Measurements from ENCODE around the gene ZNF385B.
"Not testable (repeated sequence)": the region's sequence is repeated elsewhere in the genome, so short reads cannot be mapped to it uniquely, and the experiment has no call there.

ZNF385B gene

DNA sequence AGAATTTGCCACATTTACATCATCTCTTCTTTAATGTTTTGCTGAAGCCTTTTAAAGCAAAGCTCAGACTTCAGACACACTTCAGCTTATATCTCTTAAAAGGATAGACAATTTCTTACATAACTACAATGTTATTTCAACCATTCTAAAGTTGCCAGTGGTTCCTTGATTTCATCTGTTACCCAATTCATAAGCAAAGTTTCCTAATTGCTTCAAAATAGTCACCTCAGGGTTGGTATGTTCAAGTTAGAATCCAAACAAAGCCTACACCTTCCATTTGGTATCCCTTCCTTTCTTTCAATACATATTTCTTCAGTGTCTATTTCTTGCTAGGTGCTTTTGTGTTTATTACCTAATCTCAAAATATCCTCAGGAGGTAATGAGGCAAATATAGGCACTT, 60.6 kb downstream of the ZNF385B start:
- DNase-seq = no peak

DNA sequence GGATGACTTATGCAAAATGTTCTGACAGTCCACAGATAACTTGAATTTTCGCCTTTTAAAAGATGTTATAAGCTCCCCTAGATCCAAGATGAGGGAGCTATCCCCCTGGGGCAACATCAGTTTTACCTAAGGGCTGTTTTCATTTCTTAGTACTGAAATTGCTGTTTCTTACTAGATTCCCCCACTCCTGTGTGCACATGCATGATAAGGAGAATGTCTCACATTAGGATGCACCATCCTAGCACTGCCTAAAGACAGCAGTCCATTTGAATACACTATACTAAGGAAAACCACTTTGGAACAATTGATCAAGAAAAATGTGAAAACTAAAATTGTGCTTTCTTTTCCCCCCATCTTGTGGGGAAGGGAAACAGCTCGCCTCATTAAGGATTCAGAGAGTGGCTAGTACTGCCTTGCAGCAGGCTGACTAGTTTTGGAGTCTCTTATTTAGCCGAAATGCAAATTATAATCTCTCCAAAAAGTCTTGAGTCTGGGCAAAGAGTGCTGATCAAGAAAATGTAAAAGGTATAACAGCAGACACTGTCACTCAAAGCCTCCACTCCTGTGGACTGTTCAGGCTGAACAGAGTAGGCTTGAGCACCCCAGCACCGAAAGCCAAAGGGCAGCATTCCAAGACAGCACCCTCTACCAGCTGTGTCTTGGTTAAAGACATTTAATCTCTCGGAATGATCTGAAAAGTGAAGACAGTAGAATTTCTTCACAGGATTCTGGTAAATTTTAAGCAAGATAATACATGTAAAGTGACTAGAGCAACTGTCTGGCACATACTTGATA, 65.0 kb downstream of the ZNF385B start:
- DNase-seq = no peak

DNA sequence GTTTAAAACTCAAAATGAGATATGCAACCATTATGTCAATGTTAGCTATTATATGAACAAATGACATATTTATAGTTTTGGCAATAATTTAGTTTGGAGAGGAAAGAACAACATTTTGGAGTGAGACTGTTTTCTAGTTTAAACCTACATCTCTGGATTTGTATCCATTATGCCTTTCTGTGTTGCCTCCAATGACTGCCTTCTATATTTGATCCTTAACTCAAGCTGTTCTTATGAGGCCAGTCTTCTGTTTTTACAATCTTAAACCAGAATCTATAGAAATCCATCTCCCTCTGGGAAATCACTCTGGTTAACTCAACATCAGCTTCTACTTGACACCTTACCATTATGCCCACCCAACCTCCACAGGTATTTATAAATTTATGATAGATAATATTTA, 67.5 kb downstream of the ZNF385B start:
- DNase-seq = no peak

DNA sequence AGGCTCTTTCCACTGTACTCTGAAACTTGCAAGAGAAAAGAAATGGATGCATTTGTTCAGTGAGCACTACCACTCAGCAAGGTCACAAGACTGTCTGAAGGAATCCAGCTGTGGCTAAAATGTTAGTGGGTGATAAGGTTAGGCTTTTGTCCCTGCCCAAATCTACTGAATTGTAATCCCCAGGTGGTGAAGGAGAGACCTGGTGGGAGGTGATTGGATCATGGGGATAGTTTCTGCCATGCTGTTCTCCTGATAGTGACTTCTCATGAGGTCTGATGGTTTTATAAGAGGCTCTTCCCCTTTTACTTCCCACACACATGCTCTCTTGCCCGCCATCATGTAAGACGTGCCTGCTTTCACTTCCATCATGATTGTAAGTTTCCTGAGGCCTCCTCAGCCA, 68.2 kb downstream of the ZNF385B start:
- DNase-seq = no peak

DNA sequence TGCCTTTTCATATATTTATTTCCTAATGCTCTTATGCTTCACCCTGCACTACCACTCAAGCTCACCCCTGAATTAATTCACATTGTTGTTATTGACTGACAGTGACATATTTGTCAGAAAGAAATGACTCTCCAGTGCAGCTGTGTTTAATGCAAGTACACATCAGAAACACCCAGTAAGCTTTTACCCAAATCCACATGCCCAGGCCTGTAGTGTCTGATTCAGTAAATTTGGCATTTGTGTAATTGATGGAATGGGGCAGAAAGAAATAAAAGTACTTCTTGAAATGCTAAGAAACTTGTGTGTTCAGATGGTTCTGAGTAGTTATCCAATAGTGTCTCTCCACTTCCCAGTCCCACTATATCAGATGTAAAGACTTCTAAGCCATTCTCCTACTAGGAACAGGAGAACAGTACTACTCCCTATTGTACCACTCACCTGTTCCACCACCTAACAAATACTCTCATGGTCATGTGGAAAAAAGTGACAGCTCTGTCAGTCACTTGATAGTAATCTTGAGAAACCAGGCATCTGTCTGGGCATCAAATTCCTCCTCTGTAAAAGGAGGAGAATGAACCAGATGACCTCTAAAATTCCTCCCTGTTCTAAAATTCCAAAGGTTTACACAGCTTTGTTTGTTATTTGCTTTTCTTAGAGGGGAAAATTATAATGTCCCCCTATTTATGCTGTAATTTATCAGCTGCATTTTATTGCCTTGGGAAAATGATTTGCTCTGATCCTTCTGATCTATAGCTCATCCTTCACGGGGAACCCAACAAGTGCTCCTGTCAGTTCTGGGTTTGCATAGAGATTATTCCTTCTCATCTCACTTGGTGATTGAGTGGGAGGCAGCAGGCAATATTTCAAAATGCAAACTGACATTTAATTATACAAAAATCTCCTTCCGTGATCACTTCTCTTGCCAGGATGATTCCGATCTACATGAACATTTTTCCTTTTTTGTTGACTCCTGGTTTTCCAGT, 70.9 kb downstream of the ZNF385B start:
- DNase-seq = peak in 1 of 2 experiments; percentile 14

DNA sequence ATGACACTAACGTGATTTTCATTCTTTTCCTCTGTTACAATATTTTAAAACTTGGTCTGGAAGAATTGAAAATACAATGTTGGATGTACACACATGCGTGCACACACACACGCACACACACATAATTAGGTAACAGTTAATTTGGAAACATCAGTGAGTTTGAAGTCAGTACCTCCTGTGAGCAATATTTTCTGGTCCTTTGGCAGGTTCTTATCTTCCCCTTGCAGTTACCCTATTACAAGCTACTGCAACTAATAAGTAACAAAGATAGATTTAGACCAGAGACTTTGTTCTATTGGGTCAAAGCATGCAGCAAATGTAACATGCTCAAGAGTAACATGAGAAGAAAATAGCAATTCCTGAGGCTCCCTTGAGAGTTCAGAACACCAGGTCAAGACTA, 73.3 kb downstream of the ZNF385B start:
- no peak for DNase-seq

DNA sequence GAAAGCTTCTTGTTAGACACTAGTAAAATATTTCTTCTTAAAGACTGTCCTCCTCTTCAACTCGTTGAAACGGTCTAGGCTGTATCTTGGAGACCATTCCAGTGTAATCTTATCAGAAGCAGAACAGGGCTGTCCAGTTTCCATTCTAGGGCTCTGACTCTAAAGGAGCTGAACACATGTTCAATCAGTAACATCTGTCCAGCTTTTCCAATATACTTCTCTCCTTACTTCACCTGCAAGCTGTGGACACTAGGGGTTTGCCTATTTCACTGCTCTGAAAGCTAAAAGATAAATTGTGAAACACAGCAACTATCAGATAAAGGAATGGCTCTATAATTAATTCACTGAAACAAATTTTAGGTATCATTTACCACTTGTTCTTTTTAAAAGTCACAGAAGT, 73.8 kb downstream of the ZNF385B start:
- DNase-seq = peak in 1 of 2 experiments; percentile 3

DNA sequence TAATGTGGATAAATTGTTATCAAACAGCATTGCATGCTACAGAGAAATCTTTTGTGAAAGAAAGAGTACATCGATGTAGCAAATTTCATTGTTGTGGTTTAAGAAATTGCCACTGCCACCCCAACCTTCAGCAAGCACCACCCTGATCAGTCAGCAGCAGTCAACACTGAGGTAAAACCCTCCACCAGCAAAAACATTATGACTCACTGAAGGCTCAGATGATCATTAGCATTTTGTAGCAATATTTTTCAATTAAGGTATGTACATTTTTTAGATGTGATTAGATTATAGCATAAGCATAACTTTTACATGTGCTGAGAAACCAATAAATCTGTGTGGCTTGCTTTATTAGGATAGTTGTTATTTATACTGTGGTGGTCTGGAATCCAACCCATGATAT, 75.5 kb downstream of the ZNF385B start:
- no peak for DNase-seq

DNA sequence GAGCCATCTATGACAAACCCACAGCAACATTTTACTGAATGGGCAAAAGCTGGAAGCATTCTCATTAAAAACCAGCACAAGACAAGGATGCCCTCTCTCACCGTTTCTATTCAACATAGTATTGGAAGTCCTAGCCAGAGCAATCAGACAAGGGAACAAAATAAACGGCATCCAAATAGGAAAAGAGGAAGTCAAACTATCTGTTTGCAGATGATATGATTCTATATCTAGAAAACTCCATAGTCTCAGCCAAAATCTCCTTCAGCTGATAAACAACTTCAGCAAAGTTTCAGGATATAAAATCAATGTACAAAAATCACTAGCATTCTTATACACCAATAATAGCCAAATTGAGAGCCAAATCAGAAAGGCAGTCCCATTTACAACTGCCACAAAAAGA, 79.1 kb downstream of the ZNF385B start:
- DNase-seq = not testable (repeated sequence)

DNA sequence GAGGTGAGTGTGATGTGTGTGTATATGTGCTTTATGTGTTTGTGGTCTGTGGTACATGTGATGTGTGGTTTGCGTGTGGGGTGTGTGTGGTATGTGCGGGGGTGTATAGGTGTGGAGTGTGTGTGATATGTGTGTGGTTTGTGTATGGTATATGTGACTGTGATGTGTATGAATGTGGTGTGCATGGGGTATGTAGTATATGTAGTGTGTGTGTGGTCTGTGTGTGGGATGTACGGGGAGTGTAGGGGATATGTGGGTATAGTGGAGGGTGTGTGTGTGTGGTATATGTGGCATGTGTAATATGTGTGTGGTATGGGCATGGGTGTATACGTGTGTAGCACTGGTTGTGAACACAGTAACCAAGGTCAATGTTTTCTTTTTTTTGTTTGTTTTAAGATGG, 87.4 kb downstream of the ZNF385B start:
- DNase-seq = no peak

DNA sequence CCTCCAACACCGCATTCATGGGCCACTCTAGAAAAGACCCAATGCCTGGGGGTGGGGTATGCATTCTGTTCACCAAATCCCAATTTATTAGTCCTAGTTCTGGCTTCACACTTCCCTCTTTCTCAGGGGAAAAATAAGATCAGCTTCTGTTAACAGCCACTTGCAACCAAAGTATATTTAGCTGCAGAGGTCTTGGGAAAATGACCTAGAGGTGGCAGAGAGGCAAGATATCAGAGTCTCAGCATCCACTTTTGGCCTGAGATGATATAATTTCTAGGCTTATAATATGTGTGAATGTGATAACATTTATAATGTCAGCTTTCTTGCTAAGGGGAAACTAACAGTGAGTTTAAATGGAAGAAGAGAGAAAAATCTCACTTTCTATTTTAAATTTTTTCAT, 89.1 kb downstream of the ZNF385B start:
- no peak for DNase-seq

DNA sequence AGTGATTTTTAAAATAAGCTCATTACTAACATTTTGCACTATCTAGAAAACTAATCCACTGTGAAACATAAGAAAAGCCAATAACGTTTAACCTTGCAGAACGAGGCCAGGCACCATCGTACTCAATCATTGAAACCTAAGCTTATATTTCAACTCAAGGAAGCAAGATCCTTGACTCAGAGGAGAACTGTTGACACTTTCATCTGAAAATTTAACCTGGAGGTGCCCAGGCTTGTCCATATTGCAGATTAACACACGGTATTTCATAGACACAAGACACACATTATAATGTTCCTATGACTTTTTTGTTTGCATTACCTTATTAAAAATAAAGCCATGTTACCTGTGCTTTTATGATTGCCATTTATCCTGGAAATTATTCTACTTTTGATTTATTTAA, 89.6 kb downstream of the ZNF385B start:
- no peak for DNase-seq

DNA sequence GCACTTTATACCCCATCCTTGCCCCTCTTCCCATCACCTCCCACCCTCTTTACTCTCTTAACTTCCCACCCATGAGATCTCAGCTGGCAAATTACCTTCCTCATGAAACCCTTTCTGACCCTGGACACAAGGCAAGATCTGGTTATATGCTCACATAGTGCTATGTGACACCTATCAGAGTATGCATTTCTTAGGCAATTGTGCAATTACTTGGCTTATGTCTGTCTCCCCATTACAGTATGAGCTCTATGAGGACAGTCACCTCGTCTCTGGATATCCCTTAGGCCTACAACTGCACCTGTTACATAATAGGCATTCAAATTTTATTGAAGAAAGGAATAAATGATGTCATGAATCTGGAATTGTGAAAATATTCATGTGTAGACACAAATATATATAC, 91.4 kb downstream of the ZNF385B start:
- DNase-seq = no peak

DNA sequence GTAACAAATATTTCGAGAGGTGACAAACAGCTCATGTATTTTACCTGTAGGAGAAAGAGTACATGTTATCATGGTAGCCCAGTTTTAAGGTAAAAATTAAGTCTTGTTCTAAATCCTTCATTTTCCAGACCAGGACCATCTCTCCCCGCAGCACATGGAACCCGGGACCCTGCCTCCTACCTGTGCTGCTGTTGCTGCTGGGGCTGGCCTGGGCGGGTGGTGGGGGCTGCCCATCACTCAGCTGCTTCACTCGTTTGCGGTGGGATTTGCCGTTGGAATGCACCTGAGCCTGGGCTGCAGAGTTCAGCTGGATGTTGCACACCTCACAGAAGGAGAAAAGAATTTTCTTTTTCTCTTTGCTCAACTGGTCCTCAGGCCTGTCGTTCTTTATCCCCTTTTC, 92.1 kb downstream of the ZNF385B start:
- no peak for DNase-seq

DNA sequence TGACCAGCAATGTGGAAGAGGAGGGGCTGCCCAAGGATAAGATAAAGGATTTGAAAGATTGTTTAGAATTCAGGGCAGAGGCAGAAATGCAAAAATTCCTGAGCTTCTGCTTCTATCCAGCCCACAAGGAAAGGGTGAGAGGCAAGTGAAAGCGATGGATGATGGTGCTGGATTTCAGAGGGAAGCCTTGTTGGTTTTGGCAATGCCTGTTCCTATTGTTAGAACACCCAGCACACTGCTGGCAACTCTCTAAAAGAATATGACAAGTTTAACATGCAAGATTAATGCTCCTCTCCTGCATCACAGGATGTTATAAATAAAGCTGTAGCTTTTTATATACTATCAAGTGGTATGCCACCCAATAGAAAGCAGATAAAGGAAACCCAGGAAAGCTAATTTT, 92.6 kb downstream of the ZNF385B start:
- no peak for DNase-seq

DNA sequence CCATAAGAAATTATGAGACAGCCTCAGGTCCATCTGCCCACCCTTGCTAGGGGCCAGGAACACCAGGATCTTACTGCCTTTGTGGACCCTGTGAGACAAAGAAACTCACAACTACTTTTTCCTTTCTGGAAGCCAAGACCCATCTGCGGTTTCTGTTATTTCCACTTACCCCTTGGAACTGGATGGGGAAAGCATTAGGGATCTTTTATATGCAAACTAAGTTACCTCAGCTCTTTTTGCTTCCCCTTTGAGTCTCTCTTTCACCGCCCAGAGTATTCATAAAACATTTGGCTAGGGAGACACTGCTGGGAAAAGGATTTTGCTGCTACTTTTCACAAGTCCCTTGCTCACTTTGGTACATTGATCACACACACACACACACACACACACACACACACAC, 95.7 kb downstream of the ZNF385B start:
- DNase-seq = no peak

DNA sequence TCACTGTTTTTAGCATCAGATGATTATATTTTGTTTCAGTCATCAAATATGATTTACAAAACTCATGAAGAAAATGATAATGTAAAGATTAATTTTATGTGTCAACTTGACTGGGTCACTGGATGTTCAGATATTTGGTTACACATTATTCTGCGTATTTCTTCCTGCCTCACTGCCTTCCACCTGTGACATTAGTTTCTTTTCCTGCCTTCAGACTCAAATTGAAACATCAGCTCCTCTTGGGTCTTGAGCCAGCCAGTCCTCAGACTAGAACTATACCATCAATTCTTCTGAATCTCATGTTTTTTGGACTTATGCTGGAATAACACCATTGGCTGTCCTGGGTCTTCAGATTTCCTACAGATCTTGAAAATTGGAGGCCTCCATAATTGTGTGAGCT, 96.7 kb downstream of the ZNF385B start:
- no peak for DNase-seq

DNA sequence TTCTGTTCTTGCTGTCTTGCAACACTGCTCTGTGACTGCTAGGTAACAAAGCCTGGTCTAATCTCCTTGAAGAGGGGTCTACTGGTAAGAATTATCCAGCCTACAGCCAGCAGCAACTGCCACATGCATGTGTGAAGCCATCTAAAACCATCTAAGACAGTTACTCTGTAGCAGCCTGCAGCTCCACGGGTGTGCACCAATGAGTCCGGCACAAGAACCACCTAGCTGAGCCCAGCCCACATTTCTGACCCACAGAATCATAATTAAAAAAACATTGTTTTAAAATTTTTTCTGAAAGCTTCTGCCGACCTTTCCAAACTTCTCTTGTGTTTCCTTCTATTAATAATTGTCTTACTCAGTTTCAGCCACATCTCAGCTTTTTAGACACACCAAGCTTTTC, 102.8 kb downstream of the ZNF385B start:
- DNase-seq = peak in 1 of 2 experiments; percentile 1

DNA sequence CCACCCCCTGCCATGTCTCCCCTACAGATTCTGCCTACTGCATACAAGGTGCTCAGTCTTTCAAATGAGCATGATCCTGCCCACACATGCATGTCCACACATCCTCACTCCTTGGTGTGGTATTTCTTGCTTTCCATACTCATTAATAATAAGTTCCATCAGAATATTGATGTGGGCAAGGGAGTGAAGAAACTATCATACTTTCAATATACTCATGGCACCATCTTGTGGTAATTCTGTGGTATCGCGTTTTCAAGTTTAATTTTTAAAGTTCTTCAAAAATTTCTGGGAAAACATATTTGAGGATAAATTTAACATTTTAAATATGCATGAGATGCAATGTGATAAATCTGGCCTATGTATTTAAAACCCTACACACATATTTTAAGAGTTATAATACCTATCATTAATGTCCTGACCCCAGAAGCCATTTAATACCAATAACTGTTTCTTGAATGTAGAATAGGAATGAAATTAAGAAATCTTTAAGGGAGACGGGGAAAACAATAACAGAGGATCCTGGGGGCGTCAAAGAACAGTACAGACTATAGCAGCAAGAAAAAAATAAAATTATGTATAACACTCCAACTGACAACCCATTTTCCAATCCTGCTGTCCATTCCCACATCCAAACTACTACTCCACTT, 110.1 kb downstream of the ZNF385B start:
- peak in 1 of 2 experiments; percentile 28 for DNase-seq

DNA sequence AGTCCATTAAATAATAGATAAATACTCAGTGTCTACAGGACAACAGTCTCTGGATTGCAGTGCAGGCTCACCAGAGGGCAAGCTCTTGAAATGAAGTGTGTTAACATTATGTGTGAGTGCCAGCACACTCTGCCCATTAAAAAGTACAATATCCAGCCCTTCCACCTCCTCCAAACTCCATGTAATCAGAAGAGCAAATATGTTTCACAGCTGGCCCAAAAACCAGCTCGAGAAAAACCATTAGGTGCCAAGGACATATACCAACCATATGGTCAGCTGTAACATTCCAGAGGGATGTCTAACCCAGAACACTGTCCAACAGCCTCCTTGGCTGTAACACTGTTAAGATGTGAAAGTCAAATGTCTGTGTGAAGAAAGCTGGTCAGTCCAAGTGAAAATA, 112.2 kb downstream of the ZNF385B start:
- peak in 1 of 2 experiments; percentile 51 for DNase-seq

DNA sequence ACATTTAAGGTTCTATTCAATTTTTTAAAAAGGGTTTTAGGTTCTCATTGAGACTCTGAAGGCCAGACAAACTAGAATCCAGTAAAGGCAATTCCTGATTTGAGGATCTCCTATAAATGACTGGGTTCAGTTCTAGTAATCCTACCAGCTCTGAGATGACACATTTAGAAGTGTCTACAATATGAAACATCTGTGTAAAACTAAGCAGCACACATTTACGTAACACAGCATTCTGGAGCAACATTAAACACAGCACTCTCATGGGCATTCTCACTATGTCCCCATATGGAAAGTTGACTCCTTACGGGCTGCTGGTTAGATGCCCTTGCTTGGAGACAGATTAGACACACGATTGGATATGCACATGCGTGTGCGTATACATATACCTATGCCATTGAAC, 114.4 kb downstream of the ZNF385B start:
- DNase-seq = no peak

DNA sequence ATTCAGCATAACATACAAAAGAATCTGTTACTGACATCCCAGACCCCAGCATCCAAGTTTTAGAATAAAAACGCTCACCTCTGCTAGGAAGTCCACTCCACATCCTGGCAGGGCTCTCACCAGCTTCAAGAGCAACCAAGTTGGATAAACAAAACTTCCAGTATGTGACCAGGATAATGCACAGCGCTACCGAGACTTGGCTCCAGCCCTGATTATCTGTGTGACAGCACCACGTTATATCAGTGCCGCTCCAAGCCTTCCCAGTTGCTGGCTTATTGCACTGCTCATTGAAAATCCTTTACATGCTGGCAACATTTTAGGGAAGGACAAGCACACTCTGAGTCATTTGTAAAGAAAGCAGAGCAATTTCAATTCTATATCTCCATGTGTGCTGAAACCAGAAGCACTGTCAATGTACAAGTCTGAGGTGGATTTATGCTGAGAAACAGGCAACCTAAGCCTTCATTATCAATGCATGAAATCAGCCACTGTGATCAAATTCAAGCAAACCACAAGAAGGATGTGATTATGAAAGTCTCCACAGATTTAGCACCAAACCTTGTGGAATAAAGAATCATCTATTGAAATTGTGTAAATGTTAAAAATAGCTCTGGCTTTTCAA, 115.7 kb downstream of the ZNF385B start:
- no peak for DNase-seq

DNA sequence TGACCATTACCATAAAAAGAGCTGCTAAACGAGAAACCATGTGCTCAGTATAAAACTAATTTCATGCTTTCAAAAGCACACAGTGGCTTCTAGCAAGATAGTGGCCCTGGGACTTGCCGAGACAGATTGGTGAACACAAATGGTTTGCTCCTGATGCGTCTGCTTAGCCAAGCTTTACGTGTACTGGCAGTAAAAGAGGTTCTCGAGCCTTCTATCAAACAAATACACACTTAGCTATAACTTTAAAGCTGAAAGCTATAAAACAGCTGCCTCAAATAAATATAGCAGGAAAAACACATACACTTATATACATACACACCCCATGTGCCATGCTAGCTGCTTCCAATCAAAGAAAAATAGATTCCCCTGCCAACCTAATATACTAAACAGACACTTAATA, 117.0 kb downstream of the ZNF385B start:
- no peak for DNase-seq

Data from NCI-H524 (cell line).